22Rv1 (cell line): ENCODE results near the gene RRP8.

Experiments
- H3K27ac ChIP-seq: fragments of 450-650 bp; 2 replicates; pipeline ENCODE4 v1.5.1; 2017
- CTCF ChIP-seq: fragments of 450-650 bp; IDR thresholded peaks from 2 replicates; pipeline ENCODE4 v1.5.1; 2017; ENCODE audit warnings: mild to moderate bottlenecking
- ZFX ChIP-seq: fragments of 450-650 bp; IDR thresholded peaks from 2 replicates; pipeline ENCODE4 v1.6.1; 2017; ENCODE audit warnings: antibody characterized with exemption, borderline replicate concordance

The RRP8 gene

GRCh38 chr11:6566704-6567370, 36.6 kb downstream of the RRP8 start:
- H3K27ac ChIP-seq, result no peak overlapping the region
- no peak for TF ChIP-seq ZFX
- no peak for TF ChIP-seq CTCF

- no peak overlapping the region for H3K27ac ChIP-seq
- TF ChIP-seq CTCF (no peak), ZFX (no peak)
These were observed 37.3 kb downstream of the RRP8 start for GRCh38 chr11:6565988-6566703.

DNA sequence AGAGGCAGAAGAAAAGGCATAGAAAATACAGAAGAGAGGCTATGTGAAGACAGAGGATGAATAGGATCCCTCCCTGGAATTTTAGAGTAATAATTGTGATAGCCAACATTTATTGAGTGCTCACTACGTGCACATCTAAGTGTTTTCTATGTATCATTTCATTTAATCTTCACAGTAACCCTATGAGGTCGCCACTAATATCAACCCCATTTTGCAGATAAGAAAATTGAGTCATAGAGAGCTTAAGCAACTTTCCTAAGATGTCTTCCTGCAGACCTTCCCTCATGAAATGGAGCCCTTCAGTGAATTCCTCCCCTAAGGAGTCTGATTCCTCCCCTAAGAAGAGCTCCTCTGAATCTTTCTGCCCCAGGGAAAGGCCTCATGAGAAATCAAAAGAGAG, 38.1 kb downstream of the RRP8 start:
- TF ChIP-seq ZFX, result no peak
- H3K27ac ChIP-seq, result no peak overlapping the region

GRCh38 chr11:6563667-6564066, 39.7 kb downstream of the RRP8 start:
- TF ChIP-seq CTCF, result no peak
- TF ChIP-seq ZFX, result no peak
- H3K27ac ChIP-seq, result no peak overlapping the region

GRCh38 chr11:6563121-6563619, 40.2 kb downstream of the RRP8 start:
- no peak overlapping the region for H3K27ac ChIP-seq
- no peak for TF ChIP-seq ZFX
- no peak for TF ChIP-seq CTCF

- no peak for TF ChIP-seq CTCF
- H3K27ac ChIP-seq, result no peak overlapping the region
These were observed 42.1 kb downstream of the RRP8 start for GRCh38 chr11:6561288-6561687.

DNA sequence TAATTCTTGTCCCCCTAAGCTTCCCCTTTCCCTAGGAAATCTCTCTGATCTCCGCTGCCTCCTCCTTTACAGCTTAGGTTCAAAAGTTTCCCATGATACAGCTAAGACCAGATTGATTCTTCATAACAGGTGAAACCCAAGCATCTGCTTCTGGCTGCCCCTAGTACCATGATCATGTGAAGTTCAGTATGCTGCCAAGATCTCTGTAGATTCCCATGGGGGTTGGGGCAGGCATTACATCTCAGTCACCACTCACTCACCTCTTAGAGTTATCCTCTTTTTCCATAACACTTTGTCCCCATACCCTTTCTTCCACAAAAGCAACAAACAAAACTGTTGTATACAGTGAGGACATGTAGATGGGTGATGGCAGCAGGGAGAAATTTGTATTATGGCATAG, 44.0 kb downstream of the RRP8 start:
- no peak for TF ChIP-seq CTCF
- no peak for TF ChIP-seq ZFX
- no peak overlapping the region for H3K27ac ChIP-seq
